ENCODE results near the gene SAFB.

The SAFB gene

DNA sequence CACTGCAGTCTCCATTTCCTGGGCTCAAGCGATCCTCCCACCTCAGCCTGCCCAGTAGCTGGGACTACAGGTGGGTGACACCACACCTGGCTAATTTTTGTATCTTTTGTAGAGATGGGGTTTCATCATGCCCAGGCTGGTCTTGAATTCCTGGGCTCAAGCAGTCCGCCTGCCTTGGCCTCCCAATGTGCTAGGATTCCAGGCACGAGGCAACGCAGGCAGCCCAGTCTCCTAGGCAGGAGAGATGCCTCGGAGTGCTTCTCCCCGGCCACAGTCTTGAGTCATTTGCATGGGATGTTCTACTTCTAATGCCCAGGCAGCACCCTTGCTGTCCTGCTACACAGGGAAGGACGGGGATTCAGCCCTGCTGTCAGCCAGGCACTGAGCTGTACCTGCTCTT lies 48.7 kb downstream of the SAFB start:
- DNase-seq, result no peak

DNA sequence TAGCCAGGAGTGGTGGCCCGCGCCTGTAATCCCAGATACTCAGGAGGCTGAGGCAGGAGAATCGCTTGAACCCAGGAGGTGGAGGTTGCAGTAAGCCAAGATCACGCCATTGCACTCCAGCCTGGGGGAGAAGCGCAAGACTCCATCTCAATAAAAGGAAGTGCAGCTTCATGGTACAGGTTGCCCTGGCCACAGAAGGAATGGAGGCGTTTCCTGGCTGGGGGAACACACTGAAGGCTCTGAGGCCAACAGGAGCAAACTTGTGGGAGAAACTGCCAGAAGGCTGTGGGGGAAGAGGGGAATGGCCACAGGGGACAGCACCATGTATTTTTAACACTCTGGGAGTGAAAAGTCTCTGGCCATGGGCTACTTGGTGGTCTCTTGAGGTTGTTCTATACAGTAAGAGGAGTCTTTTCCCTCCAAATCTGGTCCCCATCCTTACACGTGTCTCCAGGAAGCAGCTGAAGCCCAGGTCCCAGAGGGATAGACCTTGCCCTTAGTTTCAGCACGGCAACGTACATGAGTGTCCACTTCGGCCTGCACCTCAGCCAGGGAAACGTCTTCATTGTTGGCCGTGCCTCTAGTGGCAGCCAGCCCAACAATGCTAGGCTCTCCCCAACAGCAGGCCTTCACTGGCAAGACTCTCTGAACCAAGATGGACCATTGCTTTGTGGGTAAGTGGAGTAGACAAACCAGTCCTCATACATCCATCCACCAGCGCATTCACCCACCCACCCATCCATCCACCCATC lies 50.0 kb downstream of the SAFB start:
- DNase-seq, result no peak

DNA sequence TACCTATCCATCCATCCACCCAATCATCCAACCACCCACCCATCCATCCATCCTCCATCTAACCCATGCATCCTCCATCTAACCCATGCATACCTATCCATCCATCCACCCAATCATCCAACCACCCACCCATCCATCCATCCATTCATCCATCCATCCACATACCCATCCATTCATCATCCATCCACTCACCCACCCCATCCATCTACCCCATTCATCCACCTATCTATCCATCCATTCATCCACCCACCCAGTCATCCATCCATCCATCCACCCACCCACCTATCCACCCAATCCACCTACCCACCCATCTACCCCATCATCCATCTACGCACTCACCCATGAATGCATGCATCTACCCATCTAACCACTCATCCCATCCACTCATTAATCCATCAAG lies 50.9 kb downstream of the SAFB start:
- DNase-seq, result no peak

DNA sequence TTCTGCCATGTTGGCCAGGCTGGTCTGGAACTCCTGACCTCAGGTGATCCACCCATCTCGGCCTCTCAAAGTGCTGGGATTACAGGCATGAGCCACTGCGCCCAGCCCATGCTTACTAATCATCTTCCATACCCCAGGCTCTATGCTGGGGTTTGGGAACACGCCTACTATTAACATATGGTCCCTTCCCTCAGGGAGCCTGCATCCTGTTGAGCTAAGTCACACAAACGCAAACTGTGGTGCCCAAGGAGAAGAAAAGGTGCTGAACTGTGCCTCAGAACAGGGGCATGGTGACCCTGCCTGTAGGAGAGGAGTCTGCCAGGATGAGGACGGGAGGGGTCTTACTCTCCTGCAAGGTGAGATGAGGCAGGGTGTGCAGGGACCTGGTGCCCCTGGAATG lies 51.8 kb downstream of the SAFB start:
- no peak for DNase-seq

DNA sequence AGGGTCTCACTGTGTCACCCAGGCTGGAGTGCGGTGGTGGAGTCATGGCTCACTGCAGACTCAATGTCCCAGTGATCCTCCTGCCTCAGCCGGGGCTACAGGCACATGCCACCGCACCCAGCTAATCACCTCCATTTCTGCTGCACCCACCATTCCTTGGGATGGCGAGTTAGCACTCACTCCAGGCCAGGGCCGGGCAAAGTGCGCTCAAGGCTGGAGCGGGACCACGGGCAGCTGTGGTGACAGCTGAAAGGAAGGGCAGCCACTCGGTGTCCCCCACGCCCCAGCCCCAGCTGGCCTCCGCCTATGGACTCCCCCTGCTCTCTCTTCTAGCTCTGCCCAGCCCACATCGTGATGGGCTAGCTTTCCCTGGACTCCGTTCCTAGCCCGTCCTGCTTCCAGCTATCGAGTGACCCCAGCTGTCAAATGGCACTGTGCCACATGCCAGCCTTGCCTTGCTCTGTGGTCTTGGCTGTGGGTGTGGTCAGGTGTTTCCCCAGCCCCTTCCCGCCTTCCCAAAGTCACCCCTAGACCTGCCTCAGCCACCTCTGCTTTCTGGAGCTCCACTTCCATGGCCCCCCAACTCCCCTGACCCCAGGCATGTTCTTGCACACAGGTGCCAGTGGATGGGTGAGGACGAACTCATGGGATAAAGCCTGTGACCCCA lies 53.4 kb downstream of the SAFB start:
- DNase-seq, result no peak

DNA sequence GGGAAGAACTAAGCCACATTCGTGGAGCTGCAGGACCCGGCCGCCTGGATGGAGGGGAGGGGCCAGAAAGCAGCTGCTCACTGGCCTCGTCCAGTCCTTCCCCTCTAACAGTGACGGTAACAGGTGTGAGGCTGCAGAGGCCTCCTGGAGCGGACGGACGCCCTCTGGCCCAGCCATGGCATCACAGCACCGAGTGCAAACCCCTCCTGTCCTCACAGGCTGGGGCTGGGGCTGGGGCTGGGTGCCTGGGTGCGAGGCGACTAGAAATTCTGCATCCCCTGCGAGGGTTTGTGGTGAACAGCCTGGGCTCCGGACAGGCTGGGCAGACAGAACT lies 53.9 kb downstream of the SAFB start:
- no peak for DNase-seq

DNA sequence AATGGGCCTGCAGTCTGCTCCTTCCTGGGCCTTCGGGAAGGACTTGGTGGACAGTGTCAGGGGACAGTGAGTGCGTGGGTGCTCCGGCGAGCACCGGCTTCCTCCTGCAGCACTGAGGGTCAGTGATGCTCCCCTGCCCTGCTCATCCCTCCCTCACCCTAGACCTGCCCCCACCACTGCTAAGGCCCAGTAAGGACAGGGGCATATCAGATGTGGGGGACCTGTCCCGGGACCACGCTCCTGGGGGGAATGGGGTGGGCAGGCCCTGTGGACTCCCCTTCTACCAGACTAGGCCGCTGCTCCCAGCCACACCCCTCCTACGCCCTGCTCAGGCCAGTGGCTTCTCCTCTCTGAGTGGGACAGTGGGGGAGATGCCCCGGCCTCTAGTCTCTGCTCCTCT lies 54.3 kb downstream of the SAFB start:
- no peak for DNase-seq

DNA sequence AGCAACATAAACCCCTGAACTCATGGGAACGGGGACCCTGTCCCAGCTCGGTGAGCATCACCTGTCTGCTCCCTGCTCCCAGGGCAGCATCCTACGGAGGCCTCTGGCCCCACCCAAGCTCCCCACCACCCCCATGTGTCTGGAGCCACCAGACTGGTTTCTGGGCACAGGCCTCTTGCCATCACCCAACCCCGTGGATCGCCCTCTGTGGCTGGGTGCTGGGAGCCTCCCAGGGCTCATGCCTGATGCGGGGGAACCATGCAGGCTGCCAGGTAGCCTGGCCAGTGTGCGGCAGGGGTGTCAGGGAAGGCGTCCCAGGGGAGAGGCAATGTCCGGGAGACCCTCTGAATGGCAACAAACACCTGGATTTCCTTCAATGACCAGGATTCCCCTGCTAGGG lies 54.7 kb downstream of the SAFB start:
- no peak for DNase-seq

DNA sequence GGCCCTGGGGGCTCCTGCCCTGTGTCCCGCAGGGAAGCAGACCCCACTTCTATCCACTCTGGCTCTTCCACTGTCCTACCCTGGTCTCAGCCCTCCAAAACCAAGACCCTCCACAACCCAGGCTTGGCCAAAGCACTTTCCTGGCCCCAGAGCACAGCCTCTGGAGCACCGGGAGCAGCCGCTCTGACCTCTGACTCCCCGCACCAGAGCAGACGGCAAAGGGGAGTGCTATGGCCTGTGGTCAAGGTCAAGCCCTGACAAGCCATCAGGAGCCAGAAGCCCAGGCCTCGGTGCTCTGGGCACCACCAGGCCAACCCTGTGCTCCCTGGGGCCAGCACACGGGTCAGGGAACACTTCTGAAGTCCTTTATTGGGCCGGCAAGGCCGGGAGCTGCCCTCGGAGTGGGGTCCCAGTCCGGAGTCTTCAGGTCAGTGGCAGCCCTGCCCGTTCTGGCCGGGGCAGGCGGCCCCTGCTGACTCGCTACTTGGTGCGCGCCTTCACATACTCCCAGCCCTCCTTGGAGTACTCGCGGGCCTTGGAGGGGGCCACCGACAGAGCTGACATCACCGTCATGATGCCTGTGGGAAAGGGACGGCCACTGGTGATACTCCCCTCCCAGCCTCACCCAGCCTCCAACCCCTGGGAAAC lies 55.3 kb downstream of the SAFB start:
- no peak for DNase-seq

DNA sequence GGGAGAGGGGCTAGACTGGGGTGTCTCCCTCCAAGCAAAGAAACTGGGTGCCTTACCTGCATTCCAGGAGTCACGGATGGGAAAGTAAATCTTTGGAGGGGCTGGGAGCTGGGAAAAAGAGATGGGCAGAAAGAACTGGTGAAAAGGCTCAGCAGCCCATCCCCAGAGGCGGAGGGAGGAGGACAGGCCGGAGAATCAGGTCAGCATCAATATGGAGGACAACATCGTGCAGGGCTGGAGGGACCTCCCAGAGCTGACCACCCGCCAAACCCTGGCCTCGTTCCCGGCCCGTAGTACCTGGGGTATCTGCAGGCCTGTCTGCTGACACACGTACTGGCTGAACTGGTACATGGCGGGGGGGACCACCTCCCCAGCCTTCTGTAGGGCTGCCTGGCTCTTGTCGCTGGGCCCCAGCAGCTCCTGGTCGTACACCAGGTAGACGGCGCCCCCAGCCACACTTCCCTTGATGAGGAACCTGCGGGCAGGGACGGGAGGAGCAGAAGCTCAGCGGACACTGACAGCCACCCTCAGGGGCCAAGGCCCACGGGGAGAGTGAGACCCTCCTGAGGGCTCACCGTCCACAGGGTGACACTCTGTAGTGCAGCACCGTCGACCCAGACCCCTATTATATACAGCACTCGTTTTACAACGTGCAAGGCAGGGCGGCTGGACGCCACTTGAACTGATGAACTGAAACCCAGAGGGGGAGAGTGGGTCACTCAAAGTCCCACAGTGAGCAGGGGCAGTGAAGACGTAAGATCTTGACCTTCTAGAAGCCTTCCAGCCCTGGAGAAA lies 56.6 kb downstream of the SAFB start:
- DNase-seq, result no peak

DNA sequence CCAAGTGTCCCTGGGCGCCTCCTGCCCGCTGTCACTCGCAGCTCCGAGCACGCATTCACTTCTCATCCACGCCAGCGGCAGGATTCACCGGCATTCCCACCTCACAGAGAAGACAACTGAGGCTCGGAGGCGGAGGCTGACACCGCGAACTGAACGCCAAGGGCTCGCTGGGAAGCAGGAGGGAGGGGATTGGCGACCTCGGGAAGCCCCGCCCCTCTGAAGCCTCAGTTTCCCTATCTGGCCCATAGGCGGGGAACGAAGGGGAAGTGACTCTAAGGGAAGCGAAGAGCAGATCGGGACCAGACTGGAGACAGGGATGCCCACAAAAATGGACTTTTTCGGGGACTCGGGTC lies 57.2 kb downstream of the SAFB start:
- no peak for DNase-seq

DNA sequence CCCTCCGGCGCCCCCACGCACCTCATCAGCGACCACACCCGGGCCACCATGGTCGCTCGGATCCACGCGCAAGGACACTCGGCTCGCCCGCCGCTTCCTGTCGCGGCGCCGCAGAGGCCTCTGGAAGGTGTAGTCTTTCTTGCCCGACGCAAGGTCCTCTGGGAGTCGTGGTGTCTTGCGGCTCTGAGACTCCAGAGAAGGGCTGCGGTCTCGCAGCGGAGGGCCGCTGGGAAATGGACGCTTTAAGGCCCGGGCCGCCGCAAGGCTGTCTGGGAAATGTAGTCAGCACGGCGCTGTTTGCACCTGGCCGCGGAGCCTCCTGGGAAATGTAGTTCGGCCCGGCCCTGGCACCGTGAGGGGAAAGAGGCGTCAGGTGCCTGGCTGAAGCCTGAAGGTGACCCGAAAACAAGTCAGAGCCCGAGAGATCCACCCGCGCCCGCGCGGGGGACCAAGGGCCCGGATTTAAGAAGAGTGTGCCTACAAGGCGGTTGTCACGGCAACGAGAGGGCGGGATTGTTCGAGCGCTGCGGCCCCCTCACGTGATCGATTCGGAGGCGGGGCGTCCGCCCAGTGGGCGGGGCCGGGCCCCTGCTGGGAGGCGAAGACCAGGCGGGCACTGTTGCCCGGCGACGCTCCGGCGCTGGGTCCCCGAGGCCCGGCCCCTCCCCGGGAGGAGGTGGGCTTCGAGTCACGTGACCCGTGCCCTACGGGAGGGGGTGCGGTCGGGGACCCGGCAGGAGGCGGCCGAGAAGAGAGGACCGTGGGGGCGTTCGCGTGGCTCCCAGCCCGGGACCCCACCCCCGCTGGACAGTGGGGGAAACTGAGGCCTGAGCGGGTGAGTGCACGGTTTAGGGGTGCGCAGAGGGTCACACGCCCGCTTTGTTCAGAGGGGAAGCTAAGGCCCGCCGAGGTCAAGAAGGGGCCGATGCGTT lies 57.8 kb downstream of the SAFB start, which contains the start of the genes HSD11B1L and MICOS13:
HSD11B1L (plus strand) TSS at position 591 of the 932 bp plus-strand sequence. CDS start 3,806 bp downstream, outside the sequence.
MICOS13 (minus strand) TSS at position 80 of the 932 bp plus-strand sequence; CDS start at position 50, 30 bp downstream.
- DNase-seq, result peak; percentile 97

DNA sequence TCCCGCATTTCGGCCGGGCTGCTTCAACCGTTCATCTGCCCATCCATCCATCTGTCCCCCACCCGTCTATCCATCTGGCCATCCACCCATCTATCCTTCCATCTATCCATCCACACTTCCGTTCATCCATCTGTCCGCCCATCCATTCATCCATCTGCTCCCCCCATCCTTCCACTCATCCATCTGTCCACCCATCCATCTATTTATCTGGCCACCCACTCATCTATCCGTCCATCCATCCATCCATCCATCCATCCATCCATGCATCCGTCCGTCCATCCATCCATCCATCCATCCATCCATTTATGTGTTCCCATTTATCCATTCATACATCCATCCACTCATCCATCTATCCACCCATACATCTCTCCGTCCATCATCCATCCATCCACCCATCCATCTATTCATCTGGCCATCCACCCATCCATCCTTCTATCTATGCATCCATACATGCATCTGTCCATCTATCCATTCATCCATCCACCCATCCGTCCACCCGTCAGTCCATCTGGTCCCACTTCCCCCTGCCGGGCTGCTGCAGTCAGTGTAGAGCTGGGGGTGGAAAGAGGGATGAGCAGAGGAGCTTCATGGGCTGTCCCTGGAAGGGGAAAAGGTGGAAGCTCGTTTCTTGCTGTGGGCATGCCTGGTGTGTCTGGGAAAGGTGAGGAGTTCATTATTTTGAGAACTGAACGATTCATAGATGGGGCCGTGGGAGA lies 58.7 kb downstream of the SAFB start:
- DNase-seq, result no peak

DNA sequence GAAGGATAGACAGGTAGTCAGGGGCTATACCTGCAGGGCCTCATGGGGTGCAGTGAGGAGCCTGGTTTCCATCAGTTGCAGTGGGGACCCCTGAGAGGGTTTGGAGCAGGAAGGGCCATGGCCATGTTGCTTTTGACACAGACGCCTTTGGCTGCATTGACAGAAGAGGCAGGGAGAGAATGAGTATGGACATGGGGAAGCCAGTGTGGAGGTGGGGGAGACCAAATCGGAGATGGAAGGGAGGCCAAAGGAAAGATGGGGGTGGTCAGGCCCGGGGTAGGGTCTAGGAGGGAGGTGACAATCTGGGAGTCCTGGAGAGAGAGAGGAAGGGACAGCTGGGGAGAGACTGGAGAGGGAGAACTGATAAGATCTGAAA lies 59.2 kb downstream of the SAFB start:
- no peak for DNase-seq

DNA sequence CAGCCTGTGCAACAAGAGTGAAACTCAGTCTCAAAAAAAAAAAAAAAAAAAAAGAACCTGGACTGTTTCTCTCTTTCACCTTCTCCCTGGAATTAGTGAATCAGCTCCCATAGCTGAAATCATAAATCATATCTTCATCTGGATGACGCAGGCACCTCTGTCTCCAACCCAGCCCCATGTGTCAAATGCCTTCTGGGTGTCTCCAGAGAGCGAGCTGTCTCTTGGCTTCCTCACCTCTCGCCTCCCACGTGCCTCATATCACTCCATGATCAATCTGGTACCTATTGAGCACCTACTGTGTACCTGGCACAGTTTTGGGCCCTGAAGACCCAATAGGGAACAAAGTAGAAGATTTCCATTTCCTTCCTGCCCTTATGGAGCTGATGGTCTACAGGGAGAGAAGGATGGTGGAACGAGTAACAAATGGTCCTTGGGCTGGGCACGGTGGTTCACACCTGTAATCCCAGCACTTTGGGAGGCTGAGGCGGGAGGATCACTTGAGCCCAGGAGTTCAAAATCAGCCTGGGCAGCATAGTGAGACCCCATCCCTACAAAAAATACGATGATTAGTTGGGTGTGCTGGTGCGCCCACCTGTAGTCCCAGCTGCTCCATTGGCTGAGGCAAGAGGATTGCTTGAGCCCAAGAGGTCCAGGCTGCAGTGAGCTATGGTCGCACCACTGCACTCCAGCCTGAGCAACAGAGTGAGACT lies 60.4 kb downstream of the SAFB start:
- DNase-seq, result no peak

DNA sequence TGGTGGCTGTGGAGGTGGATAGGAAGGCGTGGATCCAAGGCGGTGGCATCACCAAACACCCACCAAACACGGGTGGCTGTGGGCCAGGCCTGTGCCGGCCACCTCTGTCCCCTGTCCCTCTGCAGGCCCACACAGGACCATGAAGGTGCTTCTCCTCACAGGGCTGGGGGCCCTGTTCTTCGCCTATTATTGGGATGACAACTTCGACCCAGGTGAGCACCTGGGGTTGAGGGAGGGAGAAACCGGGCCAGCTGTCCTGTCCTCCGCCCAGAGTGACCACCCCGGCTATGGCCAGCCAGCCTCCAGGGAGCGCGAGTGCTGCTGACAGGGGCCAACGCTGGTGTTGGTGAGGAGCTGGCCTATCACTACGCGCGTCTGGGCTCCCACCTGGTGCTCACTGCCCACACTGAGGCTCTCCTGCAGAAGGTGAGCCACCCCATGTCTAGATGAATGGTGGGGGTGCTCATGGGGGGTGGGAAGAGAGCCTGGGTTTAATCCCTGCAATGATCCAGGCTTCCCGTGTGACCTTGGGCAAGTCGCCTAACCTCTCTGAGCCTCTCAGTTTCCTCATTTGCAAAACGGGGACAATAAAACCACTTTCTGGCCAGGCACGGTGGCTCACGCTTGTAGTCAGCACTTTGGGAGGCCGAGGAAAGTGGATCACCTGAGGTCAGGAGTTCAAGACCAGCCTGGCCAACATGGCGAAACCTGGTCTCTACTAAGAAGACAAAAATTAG lies 62.0 kb downstream of the SAFB start:
- DNase-seq, result no peak

DNA sequence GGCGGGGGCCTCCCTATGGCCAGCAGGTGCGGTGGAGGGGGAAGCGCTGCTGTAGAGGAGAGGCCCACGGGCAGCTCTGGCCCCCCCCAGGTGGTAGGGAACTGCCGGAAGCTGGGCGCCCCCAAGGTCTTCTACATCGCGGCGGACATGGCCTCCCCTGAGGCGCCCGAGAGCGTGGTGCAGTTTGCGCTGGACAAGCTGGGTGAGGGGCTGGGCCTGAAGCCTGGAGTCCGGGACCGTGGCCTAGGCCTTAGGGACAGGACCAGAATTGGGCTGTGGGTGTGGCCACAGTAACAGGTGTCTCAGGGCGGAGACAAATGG lies 63.4 kb downstream of the SAFB start:
- no peak for DNase-seq

DNA sequence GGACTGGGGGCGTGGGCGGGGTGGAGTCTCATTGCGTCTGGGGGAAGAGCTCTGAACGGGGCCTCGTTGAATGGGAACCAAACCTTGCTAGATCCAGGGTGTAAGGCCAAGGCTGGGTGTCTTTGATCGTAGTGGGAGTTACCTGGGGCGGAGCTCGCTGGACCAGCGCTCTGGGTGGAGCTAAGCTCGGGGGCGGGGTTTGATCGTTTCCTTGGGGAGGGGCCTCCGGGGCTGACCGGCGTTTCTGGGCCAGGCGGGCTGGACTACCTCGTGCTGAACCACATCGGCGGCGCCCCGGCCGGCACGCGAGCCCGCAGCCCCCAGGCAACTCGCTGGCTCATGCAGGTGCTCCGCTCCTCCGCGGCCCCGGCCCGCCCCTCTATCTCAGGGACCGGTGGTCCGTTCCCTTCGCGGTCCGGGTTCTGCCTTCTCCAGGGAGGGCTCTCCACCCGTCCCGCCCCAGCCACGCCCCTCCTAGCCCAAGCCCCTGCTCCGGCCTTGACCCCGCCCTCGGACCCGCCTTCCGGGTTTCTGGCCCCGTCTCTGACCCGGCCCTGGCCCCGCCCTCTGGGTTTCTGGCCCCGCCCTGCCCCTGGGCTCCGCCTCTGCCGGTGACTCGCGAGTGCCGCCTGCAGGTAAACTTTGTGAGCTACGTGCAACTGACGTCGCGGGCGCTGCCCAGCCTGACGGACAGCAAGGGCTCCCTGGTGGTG lies 63.9 kb downstream of the SAFB start:
- peak; percentile 87 for DNase-seq

DNA sequence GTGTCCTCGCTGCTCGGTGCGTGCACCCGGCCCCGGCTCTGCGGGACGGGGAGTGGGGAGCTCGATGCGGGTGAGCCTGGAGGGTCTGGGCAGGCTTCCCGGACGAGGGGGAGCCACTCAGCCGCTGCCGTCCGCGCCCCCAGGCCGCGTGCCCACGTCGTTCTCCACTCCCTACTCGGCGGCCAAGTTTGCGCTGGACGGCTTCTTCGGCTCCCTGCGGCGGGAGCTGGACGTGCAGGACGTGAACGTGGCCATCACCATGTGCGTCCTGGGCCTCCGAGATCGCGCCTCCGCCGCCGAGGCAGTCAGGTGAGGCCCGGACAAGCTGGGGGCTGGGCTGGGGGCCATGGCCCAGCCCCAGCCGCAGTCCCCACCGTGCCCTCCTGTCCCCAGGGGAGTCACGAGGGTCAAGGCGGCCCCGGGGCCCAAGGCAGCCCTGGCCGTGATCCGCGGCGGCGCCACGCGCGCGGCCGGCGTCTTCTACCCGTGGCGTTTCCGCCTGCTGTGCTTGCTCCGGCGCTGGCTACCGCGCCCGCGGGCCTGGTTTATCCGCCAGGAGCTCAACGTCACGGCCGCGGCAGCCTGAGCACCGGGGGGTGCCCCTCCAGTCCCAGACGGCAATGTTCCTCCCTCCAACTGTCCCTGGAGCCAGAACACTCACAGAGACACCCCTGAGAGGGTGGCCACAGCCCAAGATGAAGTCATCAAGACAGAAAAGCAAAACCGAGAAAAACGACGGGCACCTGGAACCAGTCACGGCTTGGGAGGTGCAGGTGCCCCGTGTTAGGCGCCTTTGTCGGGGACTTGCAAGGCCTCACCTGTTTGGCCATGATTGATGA lies 64.7 kb downstream of the SAFB start:
- no peak for DNase-seq
